Measurements from ENCODE around the gene PRMT6.
A peak's percentile ranks its signal among the peaks of the same experiment; 100 is the strongest.

Gene PRMT6

GRCh38 chr1:107095647-107096046 lies 39.2 kb downstream of the PRMT6 start:
- no peak for DNase-seq

GRCh38 chr1:107096690-107097089 lies 40.2 kb downstream of the PRMT6 start:
- DNase-seq: no peak

DNA sequence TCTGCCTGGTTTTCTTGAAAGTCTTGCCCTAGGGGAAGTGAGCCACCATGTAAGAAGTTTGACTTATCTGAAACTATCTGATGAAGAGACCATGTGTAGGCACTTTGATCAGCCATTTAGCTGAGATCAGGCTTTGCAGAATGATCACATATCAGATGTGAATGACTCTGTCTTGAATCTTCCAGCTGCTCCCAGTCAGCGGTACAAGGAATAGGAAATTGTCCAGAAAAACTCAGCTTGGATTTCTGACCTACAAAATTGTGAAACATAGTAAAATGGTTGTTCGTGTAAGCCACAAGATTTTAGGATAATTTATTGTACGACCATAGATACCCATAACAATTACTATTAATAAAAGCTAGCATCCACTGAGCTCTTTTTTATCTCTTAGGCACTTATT lies 42.5 kb downstream of the PRMT6 start:
- no peak for DNase-seq

DNA sequence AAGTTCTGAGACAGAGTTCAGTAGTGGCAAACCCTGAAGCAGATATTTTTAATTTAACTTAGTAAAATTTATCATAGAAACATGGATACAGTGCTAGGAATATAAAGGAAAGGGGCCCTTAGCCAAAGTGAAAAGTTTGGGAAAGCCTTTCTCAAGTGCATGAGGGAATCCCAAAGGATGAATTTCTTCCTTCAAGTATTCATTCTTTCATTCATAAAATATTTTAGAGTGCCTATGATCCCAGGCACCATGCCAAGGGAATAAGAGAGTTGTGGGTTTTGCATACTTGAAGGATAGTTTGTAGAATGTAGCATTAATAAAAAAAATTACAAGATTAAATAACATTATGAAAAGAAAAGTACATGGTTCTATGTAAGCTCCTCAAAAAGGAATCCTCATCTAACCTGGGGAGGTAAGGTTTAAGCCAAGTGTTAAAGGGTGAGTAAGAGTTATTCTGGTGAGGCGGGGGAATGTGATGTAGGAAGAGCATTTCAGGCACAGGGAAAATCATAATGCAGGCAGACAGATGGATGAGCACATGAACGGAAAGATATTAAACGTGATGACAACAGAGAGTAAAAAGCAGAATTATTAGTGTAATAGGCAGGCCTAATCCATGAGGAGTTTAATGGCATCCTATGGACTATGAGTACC lies 44.0 kb downstream of the PRMT6 start:
- DNase-seq: peak; percentile 82

- no peak for DNase-seq
Observed at GRCh38 chr1:107105914-107106313, 49.4 kb downstream of the PRMT6 start.
